Amygdala (tissue), 56 donors: ENCODE measurements around the gene SCD.
"Not testable (repeated sequence)": the region's sequence is repeated elsewhere in the genome, so short reads cannot be mapped to it uniquely, and the experiment has no call there.

ENCODE experiments used
- DNase-seq, 56 donors: peaks; one replicate each; lab custom pipeline; 2025; lab: John Stamatoyannopoulos, UW

The SCD gene

GRCh38 chr10:100359529-100360150, 12.6 kb downstream of the SCD start:
- DNase-seq: no peak

- DNase-seq: no peak
Measured at GRCh38 chr10:100360234-100360633, 13.2 kb downstream of the SCD start.

GRCh38 chr10:100362570-100363496, 15.8 kb downstream of the SCD start:
- peak in 41 of 56 donors; percentile 6 to 74 (median 45) for DNase-seq

GRCh38 chr10:100364175-100364574, 17.1 kb downstream of the SCD start:
- no peak for DNase-seq

- DNase-seq: peak in 39 of 56 donors; percentile 12 to 74 (median 42)
Measured at GRCh38 chr10:100364735-100365391, 17.8 kb downstream of the SCD start.

GRCh38 chr10:100368721-100369120, 21.7 kb downstream of the SCD start:
- no peak for DNase-seq

- peak in 55 of 56 donors; percentile 31 to 88 (median 77) for DNase-seq
Measured at GRCh38 chr10:100370714-100371481, 23.9 kb downstream of the SCD start.

- DNase-seq: no peak
Measured at GRCh38 chr10:100371482-100372027, 24.5 kb downstream of the SCD start.

- no peak for DNase-seq
Measured at GRCh38 chr10:100372415-100373297, 25.6 kb downstream of the SCD start.

GRCh38 chr10:100373298-100374199, 26.5 kb downstream of the SCD start:
- peak; percentile 80 to 100 (median 98) for DNase-seq

- peak in 12 of 56 donors; percentile 50 to 77 (median 66) for DNase-seq
Measured at GRCh38 chr10:100374200-100374655, 27.2 kb downstream of the SCD start.

- DNase-seq: not testable (repeated sequence)
Measured at GRCh38 chr10:100374677-100375353, 27.8 kb downstream of the SCD start.

GRCh38 chr10:100376656-100377055, 29.6 kb downstream of the SCD start:
- DNase-seq: not testable (repeated sequence)

GRCh38 chr10:100377830-100378229, 30.8 kb downstream of the SCD start:
- DNase-seq: no peak

GRCh38 chr10:100380400-100380799, 33.4 kb downstream of the SCD start:
- no peak for DNase-seq

- no peak for DNase-seq
Measured at GRCh38 chr10:100382553-100382952, 35.5 kb downstream of the SCD start.

GRCh38 chr10:100383251-100383650, 36.2 kb downstream of the SCD start:
- no peak for DNase-seq
